ENCODE data around the gene ZDHHC13.

ZDHHC13 gene

DNA sequence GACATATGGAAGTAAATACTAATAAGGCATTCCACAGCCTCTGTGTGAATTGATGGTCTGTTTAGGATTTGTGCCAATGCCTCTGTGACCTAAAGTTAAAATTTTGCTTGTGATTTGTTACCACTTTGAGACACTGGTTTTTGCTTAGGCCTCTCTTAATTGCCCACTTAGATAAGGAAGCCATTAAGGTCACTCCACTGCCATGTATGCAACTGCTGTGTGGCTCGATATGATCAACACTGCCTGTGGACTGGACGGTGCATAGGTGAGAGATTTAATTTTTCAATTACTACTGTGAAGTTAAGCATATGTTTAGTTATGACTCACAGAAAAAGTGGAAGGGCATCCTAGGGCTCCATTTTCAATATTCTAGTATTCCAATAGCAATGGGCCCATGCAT lies 47.9 kb downstream of the ZDHHC13 start:
- Histone ChIP-seq H3K4me3 (ENCODE audit: low read depth, low read length, poor library complexity, severe bottlenecking) (no peak overlapping the region), H4K20me1 (ENCODE audit: insufficient read depth, low read length) (no peaks in the 10 kb centered on the region), H3K36me3 (ENCODE audit: insufficient read depth, low read length) (peaks cover 81% of the 10 kb centered on the region)

DNA sequence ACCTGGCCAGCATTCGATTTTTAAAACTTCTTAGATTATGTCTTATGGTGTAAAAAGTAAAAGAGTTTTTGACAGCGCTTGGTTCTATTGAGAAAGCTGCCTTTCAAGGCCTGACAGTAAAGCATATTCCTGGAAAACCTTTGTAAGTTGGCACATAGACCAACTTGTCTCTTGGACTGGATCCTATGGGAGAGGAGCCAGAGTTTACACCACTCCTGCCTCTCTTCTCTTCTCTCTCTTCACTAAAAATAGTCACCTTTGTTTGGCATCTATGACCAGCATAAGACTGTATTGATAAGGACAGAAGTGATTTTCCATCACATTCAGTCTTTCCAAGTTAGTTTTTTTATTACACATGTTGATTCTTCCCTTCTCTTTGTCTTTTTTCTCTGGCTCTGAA lies 51.1 kb downstream of the ZDHHC13 start:
- no peak overlapping the region for H3K9ac ChIP-seq (ENCODE audit: low read length)
- no peaks in the 10 kb centered on the region for H4K20me1 ChIP-seq (ENCODE audit: insufficient read depth, low read length)
- H3K27me3 ChIP-seq (ENCODE audit: insufficient read depth, low read length): no peaks in the 10 kb centered on the region
- H3K27ac ChIP-seq (ENCODE audit: low read depth, low read length, poor library complexity, severe bottlenecking): no peak overlapping the region
- peaks cover 87% of the 10 kb centered on the region for H3K36me3 ChIP-seq (ENCODE audit: insufficient read depth, low read length)
- H3K4me1 ChIP-seq (ENCODE audit: insufficient read depth, low read length, severe bottlenecking): no peaks in the 10 kb centered on the region
- H3K79me2 ChIP-seq (ENCODE audit: insufficient read depth, low read length): no peaks in the 10 kb centered on the region
- TF ChIP-seq EZH2 (IDR thresholded peaks at IDR 0.05; ENCODE audit: borderline replicate concordance, low read length): no peak
- TF ChIP-seq, protein P1, sequence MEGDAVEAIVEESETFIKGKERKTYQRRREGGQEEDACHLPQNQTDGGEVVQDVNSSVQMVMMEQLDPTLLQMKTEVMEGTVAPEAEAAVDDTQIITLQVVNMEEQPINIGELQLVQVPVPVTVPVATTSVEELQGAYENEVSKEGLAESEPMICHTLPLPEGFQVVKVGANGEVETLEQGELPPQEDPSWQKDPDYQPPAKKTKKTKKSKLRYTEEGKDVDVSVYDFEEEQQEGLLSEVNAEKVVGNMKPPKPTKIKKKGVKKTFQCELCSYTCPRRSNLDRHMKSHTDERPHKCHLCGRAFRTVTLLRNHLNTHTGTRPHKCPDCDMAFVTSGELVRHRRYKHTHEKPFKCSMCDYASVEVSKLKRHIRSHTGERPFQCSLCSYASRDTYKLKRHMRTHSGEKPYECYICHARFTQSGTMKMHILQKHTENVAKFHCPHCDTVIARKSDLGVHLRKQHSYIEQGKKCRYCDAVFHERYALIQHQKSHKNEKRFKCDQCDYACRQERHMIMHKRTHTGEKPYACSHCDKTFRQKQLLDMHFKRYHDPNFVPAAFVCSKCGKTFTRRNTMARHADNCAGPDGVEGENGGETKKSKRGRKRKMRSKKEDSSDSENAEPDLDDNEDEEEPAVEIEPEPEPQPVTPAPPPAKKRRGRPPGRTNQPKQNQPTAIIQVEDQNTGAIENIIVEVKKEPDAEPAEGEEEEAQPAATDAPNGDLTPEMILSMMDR (IDR thresholded peaks at IDR 0.05; ENCODE audit: low read length): no peak
- H3F3A ChIP-seq (ENCODE audit: insufficient read depth, low read length): no peaks in the 10 kb centered on the region
- H2AFZ ChIP-seq (ENCODE audit: low read length): no peak overlapping the region
- no peak overlapping the region for H3K4me3 ChIP-seq (ENCODE audit: low read depth, low read length, poor library complexity, severe bottlenecking)
- H3K9me2 ChIP-seq (ENCODE audit: low read depth, low read length): no peaks in the 10 kb centered on the region
- H3K9me3 ChIP-seq (ENCODE audit: low read length): no peaks in the 10 kb centered on the region
- no peak overlapping the region for H3K4me2 ChIP-seq (ENCODE audit: low read length)

More for the DNA sequence above, 47.9 kb downstream of the ZDHHC13 start:
- H3K79me2 ChIP-seq (ENCODE audit: insufficient read depth, low read length): no peaks in the 10 kb centered on the region
- no peak overlapping the region for H3K27ac ChIP-seq (ENCODE audit: low read depth, low read length, poor library complexity, severe bottlenecking)
- no peak overlapping the region for H2AFZ ChIP-seq (ENCODE audit: low read length)
- H3K9me2 ChIP-seq (ENCODE audit: low read depth, low read length): no peaks in the 10 kb centered on the region
- H3K27me3 ChIP-seq (ENCODE audit: insufficient read depth, low read length): no peaks in the 10 kb centered on the region
- no peak overlapping the region for H3K4me2 ChIP-seq (ENCODE audit: low read length)
- no peaks in the 10 kb centered on the region for H3K9me3 ChIP-seq (ENCODE audit: low read length)
- TF ChIP-seq EZH2 (IDR thresholded peaks at IDR 0.05; ENCODE audit: borderline replicate concordance, low read length): no peak
- TF ChIP-seq, protein P1 (IDR thresholded peaks at IDR 0.05; ENCODE audit: low read length): no peak
- H3K4me1 ChIP-seq (ENCODE audit: insufficient read depth, low read length, severe bottlenecking): no peaks in the 10 kb centered on the region
- H3F3A ChIP-seq (ENCODE audit: insufficient read depth, low read length): no peaks in the 10 kb centered on the region
- no peak overlapping the region for H3K9ac ChIP-seq (ENCODE audit: low read length)

DNA sequence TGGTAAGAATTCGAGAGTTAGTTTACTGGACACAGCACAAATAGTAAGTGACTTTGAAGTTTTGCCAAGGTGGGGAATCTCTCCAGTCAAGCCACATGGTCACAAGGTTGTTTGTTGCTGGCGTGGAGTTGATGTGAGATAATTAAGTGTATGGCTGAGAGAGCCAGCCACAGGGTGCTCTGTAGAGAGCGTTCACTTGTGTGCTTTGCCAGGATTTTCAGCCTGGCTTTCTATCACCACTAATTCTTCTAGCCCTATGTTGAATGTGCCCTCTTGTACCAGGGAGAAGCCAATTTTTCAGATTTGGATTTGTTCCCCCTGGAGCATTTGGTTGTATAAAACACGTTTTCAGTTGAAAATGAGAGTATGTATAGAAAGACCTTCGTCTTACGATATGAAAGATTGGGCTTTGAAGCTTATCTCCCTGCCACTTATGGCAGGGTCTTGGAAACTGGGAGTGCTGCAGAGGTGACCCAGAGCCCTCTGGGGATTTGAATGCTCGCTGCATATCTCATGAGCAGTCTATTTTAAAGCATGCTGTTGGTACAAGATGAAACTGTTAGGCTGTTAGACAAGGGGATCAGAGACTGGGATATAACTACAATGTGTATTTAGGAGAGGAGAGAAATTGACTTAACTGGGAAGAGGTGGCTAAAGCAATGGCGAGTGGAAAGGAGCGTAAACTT lies 56.2 kb downstream of the ZDHHC13 start:
- H3K4me2 ChIP-seq (ENCODE audit: low read length): no peak overlapping the region
- no peaks in the 10 kb centered on the region for H3F3A ChIP-seq (ENCODE audit: insufficient read depth, low read length)
- H3K4me1 ChIP-seq (ENCODE audit: insufficient read depth, low read length, severe bottlenecking): no peaks in the 10 kb centered on the region
- H2AFZ ChIP-seq (ENCODE audit: low read length): no peak overlapping the region
- no peaks in the 10 kb centered on the region for H3K9me3 ChIP-seq (ENCODE audit: low read length)
- H3K4me3 ChIP-seq (ENCODE audit: low read depth, low read length, poor library complexity, severe bottlenecking): no peak overlapping the region
- H3K9ac ChIP-seq (ENCODE audit: low read length): no peak overlapping the region
- H4K20me1 ChIP-seq (ENCODE audit: insufficient read depth, low read length): no peaks in the 10 kb centered on the region
- no peaks in the 10 kb centered on the region for H3K79me2 ChIP-seq (ENCODE audit: insufficient read depth, low read length)
- H3K27me3 ChIP-seq (ENCODE audit: insufficient read depth, low read length): no peaks in the 10 kb centered on the region
- H3K27ac ChIP-seq (ENCODE audit: low read depth, low read length, poor library complexity, severe bottlenecking): no peak overlapping the region
- TF ChIP-seq, protein P1 (IDR thresholded peaks at IDR 0.05; ENCODE audit: low read length): no peak
- no peak for TF ChIP-seq EZH2 (IDR thresholded peaks at IDR 0.05; ENCODE audit: borderline replicate concordance, low read length)
- H3K9me2 ChIP-seq (ENCODE audit: low read depth, low read length): no peaks in the 10 kb centered on the region
- peaks cover 75% of the 10 kb centered on the region for H3K36me3 ChIP-seq (ENCODE audit: insufficient read depth, low read length)

Measured in OCI-LY1 (cell line).